Upper lobe of left lung (tissue), 4 donors: Measurements from ENCODE around the gene FAM13A.

Experiments
- CTCF ChIP-seq, 6 experiments: fragments of 450-650 bp in 4 of 6; fragments of 200-600 bp in 2 of 6; sonication (generic) in 2 of 6; IDR thresholded peaks; one replicate each; pipeline ENCODE4 v1.5.1; 2016 to 2019; ENCODE audit warnings: antibody characterized with exemption in 6 of 6
- EP300 ChIP-seq, 4 donors: sonication (generic); formaldehyde crosslinking; IDR thresholded peaks; one replicate each; pipeline ENCODE4 v1.5.1; 2017; ENCODE audit warnings: antibody characterized with exemption in 4 of 4, control low read depth in 2 of 4
- POLR2A ChIP-seq, 4 donors: fragments of 450-650 bp; IDR thresholded peaks; one replicate each; pipeline ENCODE4 v1.5.1; 2016 to 2017; ENCODE audit warnings: antibody characterized with exemption in 4 of 4, mild to moderate bottlenecking in 2 of 4
- POLR2AphosphoS5 ChIP-seq, 2 donors: sonication (generic); formaldehyde crosslinking; IDR thresholded peaks; one replicate each; pipeline ENCODE4 v1.5.1; 2017; ENCODE audit warnings: antibody characterized with exemption in 2 of 2

GRCh38 chr4:89029591-89029990 lies 27.4 kb downstream of the FAM13A start:
- TF ChIP-seq POLR2A (IDR thresholded peaks at IDR 0.05) (no peak), CTCF (IDR thresholded peaks at IDR 0.05) (no peak), EP300 (IDR thresholded peaks at IDR 0.05) (no peak), POLR2AphosphoS5 (IDR thresholded peaks at IDR 0.05) (no peak)
